Measurements from ENCODE around the gene GPR173.

The GPR173 gene

DNA sequence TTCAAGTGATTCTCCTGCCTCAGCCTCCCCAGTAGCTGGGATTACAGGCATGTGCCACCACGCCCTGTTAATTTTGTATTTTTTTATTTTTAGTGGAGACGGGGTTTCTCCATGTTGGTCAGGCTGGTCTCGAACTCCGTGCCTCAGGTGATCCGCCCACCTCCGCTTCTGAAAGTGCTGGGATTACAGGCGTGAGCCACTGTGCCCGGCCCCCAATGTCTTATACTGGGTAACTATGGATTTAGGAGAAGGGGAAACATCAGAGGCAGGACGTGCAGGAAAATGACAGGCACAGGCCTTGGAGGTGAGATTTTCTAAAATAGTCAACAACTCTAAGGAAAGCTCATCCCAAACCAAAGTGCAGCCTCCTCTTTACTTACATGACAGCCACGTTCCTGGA lies 22.5 kb downstream of the GPR173 start:
- DNase-seq (ENCODE audit: low read depth): no peak

DNA sequence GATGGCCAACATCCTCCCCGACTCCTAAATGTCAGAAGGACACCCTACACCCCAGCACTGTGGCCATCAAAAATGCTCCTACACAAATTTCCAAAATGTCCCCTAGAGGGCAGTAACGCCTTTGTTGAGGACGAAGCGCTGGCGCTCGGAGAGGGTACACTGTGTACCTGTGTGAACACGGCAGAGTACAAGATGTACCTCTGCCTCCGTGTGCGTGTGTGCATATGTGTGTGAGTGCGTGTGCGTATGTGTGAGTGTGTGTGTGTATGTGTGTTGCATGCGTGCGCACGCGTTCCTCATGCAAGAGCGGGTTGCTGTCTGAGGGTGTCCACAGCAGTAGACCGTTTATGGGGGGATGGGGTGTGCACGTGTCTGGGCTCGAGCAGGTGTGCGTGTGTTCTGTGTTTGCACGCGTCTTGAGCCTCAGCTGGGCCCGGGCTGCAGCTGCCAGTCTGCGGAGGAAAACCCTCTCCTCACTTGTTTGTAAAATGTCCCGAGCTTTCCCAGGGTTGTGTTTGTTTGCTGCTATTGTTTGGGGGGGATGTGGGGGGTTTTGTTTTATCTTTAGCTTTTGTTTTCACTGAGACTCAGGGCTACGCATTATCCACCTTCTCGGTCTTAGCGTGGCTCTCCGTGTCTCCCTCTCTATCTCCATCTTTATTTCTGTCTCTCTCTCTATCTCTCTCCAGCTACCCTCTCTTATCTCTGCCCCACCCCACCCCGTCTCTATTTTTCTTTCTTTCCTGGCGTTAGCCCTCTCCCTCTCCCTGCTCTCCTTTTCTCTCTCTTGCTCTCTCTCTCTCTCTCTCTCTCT lies 23.2 kb downstream of the GPR173 start:
- DNase-seq (ENCODE audit: low read depth): no peak

DNA sequence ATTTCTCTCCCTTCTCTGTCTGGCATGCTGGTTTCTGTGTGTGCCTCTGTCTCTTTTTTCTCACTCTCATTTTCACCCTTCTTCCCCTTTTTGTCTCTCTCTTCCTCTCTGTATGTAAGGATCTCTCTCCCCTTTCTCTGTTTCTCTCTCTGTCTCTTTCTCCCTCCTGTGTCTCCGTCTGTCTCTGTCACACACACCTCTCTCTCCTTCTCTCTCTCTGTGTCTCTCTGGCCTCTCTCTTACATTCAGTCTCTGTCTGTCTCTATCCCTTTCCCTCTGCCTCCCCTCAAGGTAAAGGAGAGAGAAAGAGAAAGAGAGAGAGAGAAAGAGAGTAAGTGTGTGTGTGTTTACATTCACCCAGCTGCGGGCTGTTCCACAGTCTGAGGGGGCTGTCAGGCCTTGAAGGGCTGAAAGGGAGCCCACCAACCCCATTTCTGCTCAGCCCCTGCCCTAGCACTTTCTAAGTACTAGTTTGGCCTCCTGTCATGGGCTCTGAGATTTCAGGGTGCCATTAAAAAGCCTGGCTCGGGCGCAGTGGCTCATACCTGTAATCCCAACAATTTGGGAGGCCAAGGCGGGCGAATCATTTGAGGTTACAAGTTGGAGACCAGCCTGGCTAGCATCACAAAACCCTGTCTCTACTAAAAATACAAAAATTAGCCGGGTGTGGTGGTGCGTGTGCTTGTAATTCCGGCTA lies 24.0 kb downstream of the GPR173 start:
- DNase-seq (ENCODE audit: low read depth): no peak

DNA sequence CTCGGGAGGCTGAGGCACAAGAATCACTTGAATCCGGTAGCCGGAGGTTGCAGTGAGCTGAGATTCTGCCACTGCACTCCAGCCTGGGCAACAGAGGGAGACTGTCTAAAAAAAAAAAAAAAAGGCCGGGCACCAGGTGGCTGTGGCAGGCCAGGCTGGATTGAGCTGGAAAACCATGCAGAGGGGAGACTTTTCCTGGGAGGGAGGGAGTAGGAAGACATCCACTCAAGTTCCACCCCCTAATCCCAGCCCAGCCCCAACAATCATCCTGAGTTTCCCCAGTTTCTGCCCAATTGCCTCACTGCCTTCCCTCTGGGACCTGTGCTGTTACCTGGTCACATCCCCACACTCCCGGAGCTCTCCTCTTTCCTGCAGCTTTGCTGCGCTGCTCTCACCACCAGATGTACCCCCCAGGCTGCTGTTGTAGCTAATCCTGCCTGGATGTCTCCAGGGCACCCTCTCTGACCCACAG lies 24.6 kb downstream of the GPR173 start:
- DNase-seq (ENCODE audit: low read depth): no peak

GRCh38 chrX:53075011-53075410 lies 26.4 kb downstream of the GPR173 start:
- DNase-seq (ENCODE audit: low read depth): no peak

- no peak for DNase-seq (ENCODE audit: low read depth)
These were observed 28.1 kb downstream of the GPR173 start for GRCh38 chrX:53076671-53077070.

GRCh38 chrX:53077207-53078197 lies 28.9 kb downstream of the GPR173 start:
- DNase-seq (ENCODE audit: low read depth): no peak

DNA sequence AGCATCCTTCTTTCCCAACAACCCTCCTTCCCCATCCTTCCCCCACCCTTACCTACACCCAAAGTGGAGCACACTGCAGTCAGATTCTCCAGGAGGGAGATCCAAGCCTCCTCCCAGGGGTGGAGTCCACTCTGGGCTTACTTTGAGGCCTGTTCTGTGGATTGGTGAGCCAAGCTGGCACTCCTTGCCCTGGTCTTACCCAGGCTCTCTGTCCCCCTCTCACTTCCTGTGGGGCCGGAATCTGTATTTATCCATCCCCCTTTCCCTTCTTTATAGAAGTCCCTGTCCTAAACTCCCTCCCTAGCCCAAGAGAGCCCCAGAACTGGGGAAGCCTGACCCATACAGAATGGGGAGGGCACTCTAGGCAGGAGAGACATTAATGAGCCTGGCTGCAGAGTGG lies 30.4 kb downstream of the GPR173 start:
- DNase-seq (ENCODE audit: low read depth): no peak

DNA sequence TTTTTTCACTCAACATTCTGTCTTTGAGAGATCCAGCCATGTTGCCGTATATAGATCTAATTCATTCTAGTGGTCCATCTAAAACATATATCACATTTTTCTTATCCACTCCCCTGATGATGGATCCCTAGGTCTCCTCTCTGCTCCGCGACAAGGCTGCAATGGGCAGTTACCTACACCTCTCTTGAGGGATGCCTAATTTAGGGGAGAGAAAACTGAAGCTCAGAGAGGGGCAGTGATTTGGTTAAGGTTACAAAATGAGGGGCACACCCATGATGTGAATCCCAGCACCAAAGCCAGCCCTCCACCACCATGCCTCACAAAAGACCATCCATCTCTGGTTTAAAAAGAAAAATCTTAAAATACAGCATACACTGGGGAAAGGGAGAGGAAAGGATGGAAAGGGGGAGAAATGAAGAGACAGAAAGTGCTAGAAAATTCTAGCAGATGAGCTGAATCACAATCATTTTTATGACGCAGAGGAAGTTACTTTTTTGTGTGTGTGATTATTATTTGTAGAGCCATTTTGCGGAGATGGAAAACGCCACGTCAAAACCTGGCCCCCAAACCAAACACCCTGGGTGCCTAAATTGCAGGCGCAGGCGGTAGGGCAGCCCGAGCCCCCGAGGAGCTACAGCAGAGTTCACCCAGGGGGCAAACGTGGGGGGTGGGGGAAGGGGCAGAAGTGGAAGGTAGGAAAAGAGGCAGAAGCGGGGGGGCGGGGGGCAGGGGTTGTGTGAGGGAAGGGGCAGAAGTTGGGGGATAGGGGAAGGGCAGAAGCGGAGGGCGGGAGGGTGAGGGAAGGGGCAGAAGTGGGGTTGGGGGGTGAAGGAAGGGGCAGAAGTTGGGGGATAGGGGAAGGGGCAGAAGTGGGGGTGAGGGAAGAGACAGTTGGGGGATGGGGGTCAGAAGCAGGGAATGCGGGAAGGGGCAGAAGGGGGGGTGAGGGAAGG lies 32.3 kb downstream of the GPR173 start:
- DNase-seq (ENCODE audit: low read depth): no peak

DNA sequence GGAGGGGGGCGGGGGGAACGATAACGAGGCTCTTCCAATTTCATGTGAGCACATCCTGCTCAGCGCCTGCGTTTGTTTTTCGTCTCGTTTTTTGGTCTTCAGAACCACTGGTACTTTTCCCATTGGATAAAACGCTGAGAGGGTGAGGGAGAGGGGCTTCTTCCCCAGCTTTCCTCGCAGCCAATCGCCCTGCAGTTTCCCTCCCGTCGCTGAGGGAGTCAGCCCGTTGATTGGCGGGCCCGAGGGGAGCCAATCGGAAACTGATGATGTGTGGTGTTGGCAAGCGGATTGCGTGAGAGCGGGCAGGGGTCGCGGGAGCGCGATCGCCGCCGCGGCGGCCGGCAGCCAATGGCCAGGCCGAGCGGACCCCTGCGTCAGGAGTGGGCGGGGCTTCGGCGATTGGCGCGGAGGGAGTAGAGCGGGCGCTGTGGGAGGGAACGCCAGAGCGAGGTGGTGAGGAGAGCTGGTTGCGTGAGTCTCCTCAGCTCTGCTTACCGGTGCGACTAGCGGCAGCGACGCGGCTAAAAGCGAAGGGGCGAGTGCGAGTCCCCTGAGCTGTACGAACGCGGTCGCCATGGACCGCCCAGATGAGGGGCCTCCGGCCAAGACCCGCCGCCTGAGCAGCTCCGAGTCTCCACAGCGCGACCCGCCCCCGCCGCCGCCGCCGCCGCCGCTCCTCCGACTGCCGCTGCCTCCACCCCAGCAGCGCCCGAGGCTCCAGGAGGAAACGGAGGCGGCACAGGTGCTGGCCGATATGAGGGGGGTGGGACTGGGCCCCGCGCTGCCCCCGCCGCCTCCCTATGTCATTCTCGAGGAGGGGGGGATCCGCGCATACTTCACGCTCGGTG lies 33.6 kb downstream of the GPR173 start, which contains the start of gene TSPYL2:
Gene TSPYL2 (plus strand): TSS at position 443 of the 848 bp plus-strand sequence. CDS start 132 bp downstream, at position 575.
- peak; percentile 89 for DNase-seq (ENCODE audit: low read depth)

DNA sequence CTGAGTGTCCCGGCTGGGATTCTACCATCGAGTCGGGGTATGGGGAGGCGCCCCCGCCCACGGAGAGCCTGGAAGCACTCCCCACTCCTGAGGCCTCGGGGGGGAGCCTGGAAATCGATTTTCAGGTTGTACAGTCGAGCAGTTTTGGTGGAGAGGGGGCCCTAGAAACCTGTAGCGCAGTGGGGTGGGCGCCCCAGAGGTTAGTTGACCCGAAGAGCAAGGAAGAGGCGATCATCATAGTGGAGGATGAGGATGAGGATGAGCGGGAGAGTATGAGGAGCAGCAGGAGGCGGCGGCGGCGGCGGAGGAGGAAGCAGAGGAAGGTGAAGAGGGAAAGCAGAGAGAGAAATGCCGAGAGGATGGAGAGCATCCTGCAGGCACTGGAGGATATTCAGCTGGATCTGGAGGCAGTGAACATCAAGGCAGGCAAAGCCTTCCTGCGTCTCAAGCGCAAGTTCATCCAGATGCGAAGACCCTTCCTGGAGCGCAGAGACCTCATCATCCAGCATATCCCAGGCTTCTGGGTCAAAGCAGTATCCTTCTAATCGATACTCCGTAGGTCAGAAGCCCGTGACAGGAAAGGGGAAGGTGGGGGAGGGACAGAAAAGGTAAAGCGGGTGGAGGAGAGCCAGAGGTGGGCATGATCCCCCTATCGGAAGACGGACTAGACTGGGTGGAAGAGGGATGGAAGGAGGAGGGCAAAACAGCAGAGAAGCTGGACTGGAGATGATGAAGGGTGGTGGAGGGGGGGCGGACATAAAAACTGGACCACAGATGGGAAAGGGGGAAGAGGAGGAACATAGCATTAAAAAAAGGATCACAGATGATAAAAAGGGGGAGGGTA lies 34.4 kb downstream of the GPR173 start:
- no peak for DNase-seq (ENCODE audit: low read depth)

- DNase-seq (ENCODE audit: low read depth): no peak
These were observed 35.5 kb downstream of the GPR173 start for GRCh38 chrX:53084043-53084570.

DNA sequence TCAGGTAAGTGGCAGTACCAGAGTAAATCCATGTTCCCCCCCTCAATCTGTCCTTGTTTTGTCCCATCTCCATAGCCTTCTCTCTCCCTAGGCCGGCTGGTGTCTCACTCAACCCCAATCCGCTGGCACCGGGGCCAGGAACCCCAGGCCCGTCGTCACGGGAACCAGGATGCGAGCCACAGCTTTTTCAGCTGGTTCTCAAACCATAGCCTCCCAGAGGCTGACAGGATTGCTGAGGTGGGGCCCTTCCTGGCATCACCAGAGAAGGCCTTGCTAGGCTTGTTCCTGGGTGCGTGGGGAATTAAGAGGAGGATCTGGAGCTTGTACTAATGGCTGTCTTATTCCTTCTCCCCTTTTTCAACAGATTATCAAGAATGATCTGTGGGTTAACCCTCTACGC lies 36.3 kb downstream of the GPR173 start:
- DNase-seq (ENCODE audit: low read depth): no peak

GRCh38 chrX:53085661-53086229 lies 37.2 kb downstream of the GPR173 start:
- DNase-seq (ENCODE audit: low read depth): no peak

DNA sequence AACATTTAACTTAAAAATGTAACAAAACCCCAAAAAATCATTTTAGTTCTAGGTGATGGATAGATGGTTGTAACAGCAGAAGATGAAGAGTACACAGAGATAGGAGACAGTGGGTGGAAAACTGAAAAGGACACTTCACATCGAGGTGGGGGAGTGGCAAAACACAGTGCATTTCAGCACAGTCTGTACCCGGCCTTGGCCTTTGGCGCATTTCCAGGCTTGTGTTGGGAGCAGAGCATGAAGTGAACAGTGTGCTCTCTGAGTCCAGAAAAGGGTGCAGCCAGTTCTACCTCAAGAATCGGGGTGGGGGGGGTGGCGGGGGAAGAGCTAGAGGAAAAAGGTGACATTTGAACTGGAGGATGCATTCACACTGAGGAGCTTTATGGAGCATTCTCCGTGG lies 37.9 kb downstream of the GPR173 start:
- DNase-seq (ENCODE audit: low read depth): no peak

DNA sequence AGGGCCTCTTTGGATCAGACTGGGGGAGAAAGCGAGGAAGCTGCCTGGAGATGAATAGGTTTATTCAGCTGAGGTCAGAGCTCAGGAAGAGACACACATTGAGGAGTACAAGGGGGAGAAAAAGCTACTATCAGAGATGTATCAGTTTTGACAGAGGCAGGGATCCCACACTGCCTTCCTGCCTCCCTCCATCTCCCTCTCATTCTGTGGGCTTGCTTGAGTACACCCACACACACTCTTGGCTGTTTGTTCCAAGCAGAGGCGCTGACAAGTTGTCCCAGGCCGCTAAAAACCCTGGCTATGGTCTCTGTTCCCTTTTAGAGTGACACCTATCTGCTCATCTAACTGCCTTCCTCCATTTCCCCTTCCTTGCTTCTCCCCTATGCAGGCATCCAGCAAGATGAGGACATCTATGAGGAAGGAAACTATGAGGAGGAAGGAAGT lies 38.8 kb downstream of the GPR173 start:
- DNase-seq (ENCODE audit: low read depth): no peak

- peak; percentile 67 for DNase-seq (ENCODE audit: low read depth)
These were observed 39.8 kb downstream of the GPR173 start for GRCh38 chrX:53088136-53088974.
